Uterus (tissue), 2 donors: ENCODE results near the gene BSND.

Source experiments
- CTCF ChIP-seq, 4 experiments: fragments of 200-600 bp in 2 of 4; fragments of 450-650 bp in 2 of 4; sonication (generic) in 2 of 4; IDR thresholded peaks; one replicate each; pipeline ENCODE4 v1.5.1; 2016 to 2019; ENCODE audit warnings: antibody characterized with exemption in 4 of 4, mild to moderate bottlenecking in 2 of 4, moderate library complexity in 1 of 4
- POLR2A ChIP-seq, 2 donors: fragments of 450-650 bp; IDR thresholded peaks; one replicate each; pipeline ENCODE4 v1.6.1; 2016; ENCODE audit warnings: antibody characterized with exemption in 2 of 2, mild to moderate bottlenecking in 1 of 2, moderate library complexity in 1 of 2

DNA sequence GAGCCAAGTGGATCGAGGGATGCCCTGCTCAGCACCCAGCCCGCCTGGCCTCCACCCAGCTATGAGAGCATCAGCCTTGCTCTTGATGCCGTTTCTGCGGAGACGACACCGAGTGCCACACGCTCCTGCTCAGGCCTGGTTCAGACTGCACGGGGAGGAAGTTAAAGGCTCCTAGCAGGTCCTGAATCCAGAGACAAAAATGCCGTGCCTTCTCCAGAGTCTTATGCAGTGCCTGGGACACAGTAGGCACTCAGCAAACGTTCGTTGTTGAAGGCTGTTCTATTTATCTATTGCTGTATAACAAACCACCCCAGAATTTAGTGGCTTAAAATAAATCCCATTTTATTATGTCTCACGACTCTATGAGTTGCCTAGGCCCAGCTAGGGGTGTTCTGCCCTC lies 6.8 kb upstream of the BSND start:
- TF ChIP-seq CTCF (IDR thresholded peaks at IDR 0.05) = no peak
- TF ChIP-seq POLR2A (IDR thresholded peaks at IDR 0.05) = no peak
